Dedifferentiated amniotic fluid mesenchymal stem cell (primary cell): ENCODE measurements around the gene SMAD7.
A peak's percentile ranks its signal among the peaks of the same experiment; 100 is the strongest.

ENCODE experiments used
- DNase-seq: peaks from one replicate; pipeline ENCODE4 v3.0.0-alpha.2; 2016; ENCODE audit errors: extremely low spot score

SMAD7 gene

GRCh38 chr18:48915626-48916425 lies 34.9 kb downstream of the SMAD7 start:
- no peak for DNase-seq

- DNase-seq = no peak
Observed at GRCh38 chr18:48914581-48915251, 36.0 kb downstream of the SMAD7 start.

- no peak for DNase-seq
Observed at GRCh38 chr18:48913775-48914174, 37.0 kb downstream of the SMAD7 start.

GRCh38 chr18:48913201-48913600 lies 37.6 kb downstream of the SMAD7 start:
- DNase-seq = no peak

- no peak for DNase-seq
Observed at GRCh38 chr18:48910972-48911545, 39.7 kb downstream of the SMAD7 start.

- DNase-seq = no peak
Observed at GRCh38 chr18:48909721-48910120, 41.0 kb downstream of the SMAD7 start.

GRCh38 chr18:48908916-48909315 lies 41.8 kb downstream of the SMAD7 start:
- no peak for DNase-seq

- DNase-seq = no peak
Observed at GRCh38 chr18:48905513-48905912, 45.3 kb downstream of the SMAD7 start.

- DNase-seq = no peak
Observed at GRCh38 chr18:48904847-48905394, 45.8 kb downstream of the SMAD7 start.

GRCh38 chr18:48904091-48904490 lies 46.7 kb downstream of the SMAD7 start:
- DNase-seq = no peak

GRCh38 chr18:48902856-48903601 lies 47.7 kb downstream of the SMAD7 start:
- DNase-seq = no peak

GRCh38 chr18:48902023-48902855 lies 48.5 kb downstream of the SMAD7 start:
- peak; percentile 81 for DNase-seq

GRCh38 chr18:48901145-48902022 lies 49.4 kb downstream of the SMAD7 start:
- DNase-seq = no peak

- no peak for DNase-seq
Observed at GRCh38 chr18:48900469-48900868, 50.3 kb downstream of the SMAD7 start.

- DNase-seq = no peak
Observed at GRCh38 chr18:48899558-48900174, 51.1 kb downstream of the SMAD7 start.

- DNase-seq = no peak
Observed at GRCh38 chr18:48898521-48898920, 52.2 kb downstream of the SMAD7 start.

GRCh38 chr18:48897531-48897930 lies 53.2 kb downstream of the SMAD7 start:
- DNase-seq = no peak

GRCh38 chr18:48896875-48897511 lies 53.8 kb downstream of the SMAD7 start:
- DNase-seq = no peak

- no peak for DNase-seq
Observed at GRCh38 chr18:48896326-48896874, 54.4 kb downstream of the SMAD7 start.
